Measurements from ENCODE around the gene ELFN2. TPM values are rescaled to one million over a fixed set of nuclear protein-coding genes. Genes with fewer than 3 reads are reported as not detected.

Gene ELFN2
- total RNA-seq, 1 experiment from 2014 or later = 10.0 TPM

- intact Hi-C loops (cut with micrococcal nuclease) = no loop called here
- no peak overlapping the region; the same call in 1 of the 2 replicates for H3K9ac ChIP-seq (ENCODE audit: low read length)
- H3K27ac ChIP-seq (ENCODE audit: low read length) = no peak overlapping the region
- TF ChIP-seq EZH2phosphoT487 (IDR thresholded peaks at IDR 0.05; ENCODE audit: borderline replicate concordance, low read length) (no peak), CTCF (conservative IDR thresholded peaks at IDR 0.05; ENCODE audit: low read depth, low read length) (no peak)
- no peaks in the 10 kb centered on the region for H4K20me1 ChIP-seq (ENCODE audit: low read length)
- CTCF ChIA-PET = interaction anchor here (0.6 kb wide), 1 partner anchor 116 kb away, joined by 8 read pairs; no protein-coding TSS in a partner anchor
- no peak overlapping the region for H2AFZ ChIP-seq (ENCODE audit: low read length)
- peak overlapping the region; percentile 80 for H3K4me2 ChIP-seq (ENCODE audit: low read length)
- no peaks in the 10 kb centered on the region for H3K27me3 ChIP-seq (ENCODE audit: low read length)
- H3K36me3 ChIP-seq (ENCODE audit: low read depth, low read length) = peaks cover 3% of the 10 kb centered on the region; the same call in 1 of the 2 replicates
- POLR2A ChIA-PET (ENCODE audit: unreplicated experiment) = no interaction called here
- H3F3A ChIP-seq (ENCODE audit: low read length, unreplicated experiment) = peaks cover 17% of the 10 kb centered on the region
- H3K4me3 ChIP-seq (ENCODE audit: low read length) = peak overlapping the region; percentile 87
- no TSS peak for BruUV-seq (replicated peaks)
- 0 out of 2 replicates have a peak, but pooled peaks cover 4% of the 10 kb centered on the region for H3K9me3 ChIP-seq (ENCODE audit: low read length)
- no peaks in the 10 kb centered on the region for H3K9me2 ChIP-seq (replicated peaks; ENCODE audit: low read length)
- DNase-seq (no peak), ATAC-seq (no peak)
- H3K4me1 ChIP-seq (ENCODE audit: insufficient read depth, low read length) = peaks cover 43% of the 10 kb centered on the region
- H3K79me2 ChIP-seq (ENCODE audit: low read length) = peaks cover 49% of the 10 kb centered on the region
Observed at GRCh38 chr22:37427711-37428635, 694 bp upstream of the ELFN2 start.

GRCh38 chr22:37426706-37427134 is 559 bp downstream of the ELFN2 start:
- H3K4me1 ChIP-seq (ENCODE audit: insufficient read depth, low read length) = peaks cover 41% of the 10 kb centered on the region
- H3K36me3 ChIP-seq (ENCODE audit: low read depth, low read length) = no peaks in the 10 kb centered on the region; the same call in 1 of the 2 replicates
- no peaks in the 10 kb centered on the region for H4K20me1 ChIP-seq (ENCODE audit: low read length)
- CTCF ChIA-PET = no interaction called here
- peaks cover 59% of the 10 kb centered on the region for H3K79me2 ChIP-seq (ENCODE audit: low read length)
- TF ChIP-seq EZH2 (IDR thresholded peaks at IDR 0.05; ENCODE audit: low read length, unreplicated experiment) (no peak), EZH2phosphoT487 (IDR thresholded peaks at IDR 0.05; ENCODE audit: borderline replicate concordance, low read length) (no peak), CTCF (conservative IDR thresholded peaks at IDR 0.05; ENCODE audit: low read depth, low read length) (no peak)
- intact Hi-C loops (cut with micrococcal nuclease) = no loop called here
- H3F3A ChIP-seq (ENCODE audit: low read length, unreplicated experiment) = peaks cover 11% of the 10 kb centered on the region
- peak overlapping the region; percentile 87 for H3K4me3 ChIP-seq (ENCODE audit: low read length)
- H3K9ac ChIP-seq (ENCODE audit: low read length) = peak overlapping the region; percentile 62
- ATAC-seq = peak; percentile 25; the same call in 1 of the 2 replicates
- POLR2A ChIA-PET (ENCODE audit: unreplicated experiment) = no interaction called here
- no peaks in the 10 kb centered on the region for H3K9me2 ChIP-seq (replicated peaks; ENCODE audit: low read length)
- BruUV-seq (replicated peaks) = no TSS peak
- H3K27ac ChIP-seq (ENCODE audit: low read length) = no peak overlapping the region; the same call in 1 of the 2 replicates
- peak overlapping the region; percentile 80 for H3K4me2 ChIP-seq (ENCODE audit: low read length)
- no peaks in the 10 kb centered on the region for H3K27me3 ChIP-seq (ENCODE audit: low read length)
- peak overlapping the region; percentile 73 for H2AFZ ChIP-seq (ENCODE audit: low read length)
- H3K9me3 ChIP-seq (ENCODE audit: low read length) = no peaks in the 10 kb centered on the region
- DNase-seq = no peak
